ENCODE results near the gene FAM234B.
A peak's percentile ranks its signal among the peaks of the same experiment; 100 is the strongest.

The FAM234B gene

GRCh38 chr12:13093191-13093847, 49.1 kb downstream of the FAM234B start:
- DNase-seq: peak; percentile 55

GRCh38 chr12:13093848-13094220, 49.7 kb downstream of the FAM234B start:
- no peak for DNase-seq

- peak; percentile 76 for DNase-seq
These were observed 50.2 kb downstream of the FAM234B start for GRCh38 chr12:13094367-13094766.

GRCh38 chr12:13095266-13095995, 51.2 kb downstream of the FAM234B start:
- no peak for DNase-seq

GRCh38 chr12:13097491-13098011, 53.4 kb downstream of the FAM234B start:
- no peak for DNase-seq

GRCh38 chr12:13099066-13099843, 55.1 kb downstream of the FAM234B start:
- DNase-seq: no peak

- no peak for DNase-seq
These were observed 55.8 kb downstream of the FAM234B start for GRCh38 chr12:13099844-13100604.

- DNase-seq: no peak
These were observed 56.4 kb downstream of the FAM234B start for GRCh38 chr12:13100605-13100881.

- peak; percentile 92 for DNase-seq
These were observed 56.9 kb downstream of the FAM234B start for GRCh38 chr12:13100882-13101769.

GRCh38 chr12:13101821-13102375, 57.7 kb downstream of the FAM234B start:
- DNase-seq: no peak

- DNase-seq: no peak
These were observed 58.4 kb downstream of the FAM234B start for GRCh38 chr12:13102461-13103195.

- no peak for DNase-seq
These were observed 59.3 kb downstream of the FAM234B start, which contains the start of gene GSG1 for GRCh38 chr12:13103391-13104033. GSG1 (minus strand) TSS chr12:13103667; CDS start chr12:13103512, 155 bp downstream.

- DNase-seq: no peak
These were observed 60.2 kb downstream of the FAM234B start for GRCh38 chr12:13104409-13104808.

GRCh38 chr12:13105781-13106180, 61.6 kb downstream of the FAM234B start:
- no peak for DNase-seq

- no peak for DNase-seq
These were observed 62.5 kb downstream of the FAM234B start for GRCh38 chr12:13106666-13107065.

GRCh38 chr12:13112968-13113367, 68.8 kb downstream of the FAM234B start:
- DNase-seq: no peak

GRCh38 chr12:13114251-13115052, 70.3 kb downstream of the FAM234B start:
- peak; percentile 61 for DNase-seq

- DNase-seq: no peak
These were observed 72.1 kb downstream of the FAM234B start for GRCh38 chr12:13116259-13116658.

GRCh38 chr12:13117029-13117428, 72.8 kb downstream of the FAM234B start:
- DNase-seq: no peak
